ENCODE results near the gene BCHE. TPM values are rescaled to one million over a fixed set of nuclear protein-coding genes. Genes with fewer than 3 reads are reported as not detected.

Gene BCHE
- total and polyA plus RNA-seq, 4 donors, result 1.7 to 47.8 (median 4.3) TPM

GRCh38 chr3:165749821-165750220 lies 87.4 kb downstream of the BCHE start:
- DNase-seq (no peak), ATAC-seq (ENCODE audit: insufficient read depth, low FRiP score) (no peak)
- H3K27me3 ChIP-seq (ENCODE audit: control insufficient read depth in 3 of 3, insufficient read depth in 3 of 3, low read length in 2 of 3), result no peaks in the 10 kb centered on the region
- no peak overlapping the region for H3K4me3 ChIP-seq
- TF ChIP-seq CTCF (IDR thresholded peaks at IDR 0.05; ENCODE audit: control extremely low read depth, extremely low read depth), result no peak
- no peak overlapping the region for H3K27ac ChIP-seq (ENCODE audit: low read depth in 1 of 2, low read length in 1 of 2)
- H3K36me3 ChIP-seq (ENCODE audit: control insufficient read depth in 4 of 4, insufficient read depth in 4 of 4, low read length in 4 of 4), result no peaks in the 10 kb centered on the region
- no peaks in the 10 kb centered on the region for H3K4me1 ChIP-seq (ENCODE audit: control insufficient read depth in 5 of 5, insufficient read depth in 5 of 5, low read length in 5 of 5)
- H3K9ac ChIP-seq (ENCODE audit: insufficient read depth in 1 of 2, low read length in 2 of 2), result no peak overlapping the region
- H3K9me3 ChIP-seq (ENCODE audit: control insufficient read depth in 4 of 4, insufficient read depth in 3 of 4, low read length in 3 of 4), result peaks cover 0 to 6% (median 2%) of the 10 kb centered on the region in 4 donors

- H3K36me3 ChIP-seq (ENCODE audit: control insufficient read depth in 4 of 4, insufficient read depth in 4 of 4, low read length in 4 of 4), result no peaks in the 10 kb centered on the region
These were observed 88.0 kb downstream of the BCHE start for GRCh38 chr3:165749241-165749640.

GRCh38 chr3:165748094-165748493 lies 89.1 kb downstream of the BCHE start:
- Histone ChIP-seq H3K4me1 (ENCODE audit: control insufficient read depth in 5 of 5, insufficient read depth in 5 of 5, low read length in 5 of 5) (no peaks in the 10 kb centered on the region), H3K9me3 (ENCODE audit: control insufficient read depth in 4 of 4, insufficient read depth in 3 of 4, low read length in 3 of 4) (peaks cover 0 to 6% (median 2%) of the 10 kb centered on the region in 4 donors), H3K27me3 (ENCODE audit: control insufficient read depth in 3 of 3, insufficient read depth in 3 of 3, low read length in 2 of 3) (no peaks in the 10 kb centered on the region), H3K27ac (ENCODE audit: low read depth in 1 of 2, low read length in 1 of 2) (no peak overlapping the region), H3K9ac (ENCODE audit: insufficient read depth in 1 of 2, low read length in 2 of 2) (no peak overlapping the region), H3K4me3 (no peak overlapping the region), H3K36me3 (ENCODE audit: control insufficient read depth in 4 of 4, insufficient read depth in 4 of 4, low read length in 4 of 4) (no peaks in the 10 kb centered on the region)
- WGBS, 2 donors, result 73 to 84% methylated on average over 2 of the region's 2 CpGs
- DNase-seq, result no peak
- TF ChIP-seq CTCF (IDR thresholded peaks at IDR 0.05; ENCODE audit: control extremely low read depth, extremely low read depth), result no peak
- ATAC-seq (ENCODE audit: insufficient read depth, low FRiP score), result no peak

More at GRCh38 chr3:165749241-165749640, 88.0 kb downstream of the BCHE start:
- TF ChIP-seq CTCF (IDR thresholded peaks at IDR 0.05; ENCODE audit: control extremely low read depth, extremely low read depth), result no peak
- peaks cover 0 to 6% (median 2%) of the 10 kb centered on the region in 4 donors for H3K9me3 ChIP-seq (ENCODE audit: control insufficient read depth in 4 of 4, insufficient read depth in 3 of 4, low read length in 3 of 4)
- no peak for ATAC-seq (ENCODE audit: insufficient read depth, low FRiP score)
- no peak overlapping the region for H3K9ac ChIP-seq (ENCODE audit: insufficient read depth in 1 of 2, low read length in 2 of 2)
- H3K27ac ChIP-seq (ENCODE audit: low read depth in 1 of 2, low read length in 1 of 2), result no peak overlapping the region
- no peak for DNase-seq
- H3K4me1 ChIP-seq (ENCODE audit: control insufficient read depth in 5 of 5, insufficient read depth in 5 of 5, low read length in 5 of 5), result no peaks in the 10 kb centered on the region
- no peaks in the 10 kb centered on the region for H3K27me3 ChIP-seq (ENCODE audit: control insufficient read depth in 3 of 3, insufficient read depth in 3 of 3, low read length in 2 of 3)
- no peak overlapping the region for H3K4me3 ChIP-seq
- WGBS, 2 donors, result 95 to 97% methylated on average over 2 of the region's 2 CpGs

GRCh38 chr3:165746874-165747273 lies 90.3 kb downstream of the BCHE start:
- H3K4me3 ChIP-seq, result no peak overlapping the region
- H3K27ac ChIP-seq (ENCODE audit: low read depth in 1 of 2, low read length in 1 of 2), result no peak overlapping the region
- H3K4me1 ChIP-seq (ENCODE audit: control insufficient read depth in 5 of 5, insufficient read depth in 5 of 5, low read length in 5 of 5), result no peaks in the 10 kb centered on the region
- ATAC-seq (ENCODE audit: insufficient read depth, low FRiP score) (no peak), DNase-seq (no peak)
- no peaks in the 10 kb centered on the region for H3K36me3 ChIP-seq (ENCODE audit: control insufficient read depth in 4 of 4, insufficient read depth in 4 of 4, low read length in 4 of 4)
- no peaks in the 10 kb centered on the region for H3K27me3 ChIP-seq (ENCODE audit: control insufficient read depth in 3 of 3, insufficient read depth in 3 of 3, low read length in 2 of 3)
- H3K9me3 ChIP-seq (ENCODE audit: control insufficient read depth in 4 of 4, insufficient read depth in 3 of 4, low read length in 3 of 4), result peaks cover 0 to 6% (median 2%) of the 10 kb centered on the region in 4 donors
- no peak for TF ChIP-seq CTCF (IDR thresholded peaks at IDR 0.05; ENCODE audit: control extremely low read depth, extremely low read depth)
- 49 to 64% methylated on average over 2 of the region's 2 CpGs for WGBS, 2 donors
- no peak overlapping the region for H3K9ac ChIP-seq (ENCODE audit: insufficient read depth in 1 of 2, low read length in 2 of 2)
